Measurements from ENCODE around the gene RBM6. TPM values are rescaled to one million over a fixed set of nuclear protein-coding genes. Genes with fewer than 3 reads are reported as not detected.

Gene RBM6
- total RNA-seq, 1 donor from 2014 or later, result 71.5 TPM

DNA sequence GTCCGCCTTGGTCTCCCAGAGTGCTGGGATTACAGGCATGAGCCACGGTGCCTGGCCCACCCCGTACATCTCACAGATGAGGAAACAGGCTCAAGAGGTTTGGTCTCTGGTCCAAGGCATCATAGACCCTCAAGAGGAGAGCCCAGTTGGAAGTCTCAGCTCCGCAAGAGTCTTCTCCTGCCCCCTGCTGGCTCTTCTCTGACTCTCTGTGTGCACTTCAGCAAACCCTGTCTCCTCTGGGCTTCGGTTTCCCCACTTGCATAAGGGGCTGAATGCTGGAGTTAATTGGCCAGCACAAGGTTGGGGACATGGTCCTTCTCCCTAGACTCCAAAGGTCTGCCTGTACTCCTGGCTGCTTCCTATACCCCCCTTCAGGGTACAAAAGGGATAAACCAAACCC is 40.1 kb upstream of the RBM6 start:
- DNase-seq (ENCODE audit: extremely low spot score in 2 of 2), result no peak
- Histone ChIP-seq H3K27ac (peak overlapping the region; percentile 71), H3K4me1 (peaks cover 43% of the 10 kb centered on the region), H3K36me3 (peaks cover 0 to 6% of the 10 kb centered on the region in 2 donors), H3K9me3 (no peaks in the 10 kb centered on the region), H3K27me3 (no peaks in the 10 kb centered on the region), H3K4me3 (no peak overlapping the region)
- TF ChIP-seq POLR2AphosphoS5 (IDR thresholded peaks at IDR 0.05; ENCODE audit: insufficient read depth in 1 of 2, low read depth in 1 of 2) (no peak), POLR2A (IDR thresholded peaks at IDR 0.05) (no peak), CTCF (IDR thresholded peaks at IDR 0.05) (no peak)
- intact Hi-C loops (cut with DNase I), result no loop called here

DNA sequence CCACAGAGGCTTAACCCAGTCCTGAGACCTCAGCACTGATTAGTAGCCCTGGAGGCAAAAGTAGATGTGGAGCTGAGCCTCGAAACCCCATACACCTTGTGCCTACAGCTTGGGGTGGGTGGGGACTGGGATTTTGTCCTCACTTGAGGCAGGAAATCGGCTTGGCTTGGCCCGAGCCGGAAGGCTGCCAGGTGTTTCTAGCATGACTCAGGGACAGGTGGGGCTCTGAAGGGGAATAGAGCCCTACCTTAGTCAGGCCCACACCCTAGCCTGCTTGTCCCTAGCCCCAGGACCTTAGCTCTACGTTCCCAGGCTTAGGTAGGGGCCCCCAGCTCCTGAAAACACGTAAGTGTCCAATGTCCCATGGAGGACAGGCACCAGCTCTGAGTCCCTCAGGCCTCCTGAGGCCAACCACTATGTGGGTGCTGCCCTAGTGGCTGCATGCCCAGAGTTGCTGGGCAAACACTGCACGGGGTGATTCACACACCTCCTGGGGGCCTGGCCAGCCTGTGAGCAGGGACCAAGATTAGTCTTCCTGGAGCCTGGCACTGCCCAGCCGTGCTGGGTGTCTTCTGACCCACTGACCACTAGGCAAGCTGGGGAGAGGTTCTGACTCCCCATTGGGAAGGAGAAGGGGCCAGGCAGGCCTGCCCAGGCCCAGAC is 39.3 kb upstream of the RBM6 start:
- Histone ChIP-seq H3K27me3 (no peaks in the 10 kb centered on the region), H3K4me1 (peaks cover 51% of the 10 kb centered on the region), H3K9me3 (no peaks in the 10 kb centered on the region), H3K27ac (peak overlapping the region; percentile 71), H3K36me3 (peaks cover 0 to 6% of the 10 kb centered on the region in 2 donors), H3K4me3 (no peak overlapping the region)
- intact Hi-C loops (cut with DNase I), result no loop called here
- DNase-seq (ENCODE audit: extremely low spot score in 2 of 2), result no peak
- TF ChIP-seq POLR2A (IDR thresholded peaks at IDR 0.05) (no peak), POLR2AphosphoS5 (IDR thresholded peaks at IDR 0.05; ENCODE audit: insufficient read depth in 1 of 2, low read depth in 1 of 2) (peak; percentile 34 to 50)

DNA sequence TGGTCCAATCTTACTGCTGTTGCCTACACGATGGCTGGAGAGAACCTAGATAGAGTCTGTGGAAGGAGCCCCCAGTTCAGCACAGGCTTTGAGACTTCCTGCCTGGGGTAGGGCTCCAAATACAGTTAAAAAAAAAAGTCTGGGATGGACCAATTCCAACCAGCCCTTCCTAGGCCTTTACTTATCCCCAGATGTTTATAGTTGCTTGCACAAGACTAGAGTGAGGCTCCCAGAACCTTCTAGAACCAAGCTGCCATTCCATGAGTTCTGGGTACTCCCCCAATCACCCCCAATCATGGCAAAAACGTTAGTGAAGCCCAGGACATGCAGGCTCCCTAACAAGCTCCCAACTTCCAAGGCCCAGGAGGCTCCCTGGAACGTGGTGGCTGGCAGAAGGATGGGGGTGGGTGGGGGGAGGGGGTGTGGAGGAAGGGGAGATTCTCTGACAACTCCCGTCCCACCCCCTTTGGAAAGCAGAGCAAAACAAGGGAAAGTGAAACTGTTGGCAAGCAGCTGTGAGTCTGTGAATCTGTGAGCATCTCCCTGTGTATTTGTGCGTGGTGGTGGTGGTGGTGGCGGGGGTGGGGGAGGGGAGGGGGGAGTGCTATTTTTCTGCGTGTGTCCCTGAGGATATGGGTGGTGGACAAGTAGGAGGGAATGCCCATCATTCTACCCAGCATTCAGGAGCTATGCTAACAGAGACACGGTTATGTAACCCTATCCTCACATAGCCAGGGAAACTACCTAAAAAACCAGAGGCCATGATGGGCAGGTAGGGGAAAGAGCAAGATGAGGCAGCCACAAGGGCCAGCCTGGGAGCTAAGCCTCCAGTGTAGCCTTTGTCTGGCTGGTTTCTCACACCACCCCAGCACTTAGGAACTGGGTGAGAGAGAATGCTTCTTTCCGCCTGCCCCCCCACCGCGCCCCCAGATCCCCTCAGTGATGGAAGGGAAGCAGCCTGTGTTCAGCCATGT is 38.3 kb upstream of the RBM6 start:
- peaks cover 0 to 6% of the 10 kb centered on the region in 2 donors for H3K36me3 ChIP-seq
- no peaks in the 10 kb centered on the region for H3K27me3 ChIP-seq
- peak overlapping the region; percentile 71 for H3K27ac ChIP-seq
- no peak for DNase-seq (ENCODE audit: extremely low spot score in 2 of 2)
- TF ChIP-seq POLR2AphosphoS5 (IDR thresholded peaks at IDR 0.05; ENCODE audit: insufficient read depth in 1 of 2, low read depth in 1 of 2) (no peak), CTCF (IDR thresholded peaks at IDR 0.05) (no peak), POLR2A (IDR thresholded peaks at IDR 0.05) (no peak)
- H3K4me3 ChIP-seq, result peak overlapping the region in 1 of 2 donors; percentile 3
- intact Hi-C loops (cut with DNase I), result no loop called here
- H3K4me1 ChIP-seq, result peaks cover 61% of the 10 kb centered on the region
- H3K9me3 ChIP-seq, result no peaks in the 10 kb centered on the region

DNA sequence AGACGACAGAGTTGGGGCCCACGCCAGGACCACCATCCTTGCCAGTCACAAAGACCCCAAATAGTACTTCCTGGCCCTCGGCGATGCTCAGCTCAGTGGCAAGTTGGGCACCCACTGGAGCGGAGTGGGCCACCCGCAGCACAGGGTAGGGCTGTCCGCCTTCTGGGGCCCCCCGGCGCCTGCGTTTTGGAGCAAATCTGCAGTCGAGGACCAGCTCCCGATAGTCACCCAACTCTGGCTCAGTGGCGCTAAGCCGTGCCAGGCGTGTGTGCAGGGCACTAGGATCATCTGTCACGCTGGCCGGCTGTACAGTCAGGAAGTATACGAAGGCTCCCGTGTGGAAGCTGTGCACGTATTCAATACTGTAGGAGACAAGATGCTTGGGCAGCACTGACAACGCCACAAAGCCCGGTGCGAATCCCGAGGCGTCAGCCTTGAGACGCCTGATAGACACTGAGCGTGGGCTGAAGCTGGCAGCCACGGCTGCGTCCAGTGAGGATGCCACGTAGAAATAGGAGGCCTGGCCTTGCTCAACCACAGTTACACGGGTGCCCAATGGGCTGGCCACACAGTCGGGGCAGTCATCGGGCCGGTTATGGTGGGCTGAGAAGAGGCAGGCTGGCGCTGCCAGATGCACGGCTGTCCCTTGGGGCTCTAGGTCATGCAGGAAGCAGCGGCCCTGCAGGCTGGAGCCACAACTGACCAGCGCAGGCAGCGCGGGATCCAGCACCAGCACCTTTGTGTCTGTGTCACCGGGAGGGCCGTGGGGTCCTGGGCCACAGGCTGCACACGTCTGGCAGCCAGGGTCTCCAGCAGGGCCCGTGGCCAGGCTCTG is 37.2 kb upstream of the RBM6 start:
- no peak for DNase-seq (ENCODE audit: extremely low spot score in 2 of 2)
- H3K9me3 ChIP-seq, result no peaks in the 10 kb centered on the region
- no peaks in the 10 kb centered on the region for H3K27me3 ChIP-seq
- H3K4me3 ChIP-seq, result peak overlapping the region in 1 of 2 donors; percentile 40
- no peak for TF ChIP-seq CTCF (IDR thresholded peaks at IDR 0.05)
- no peak for TF ChIP-seq POLR2A (IDR thresholded peaks at IDR 0.05)
- no peak for TF ChIP-seq POLR2AphosphoS5 (IDR thresholded peaks at IDR 0.05; ENCODE audit: insufficient read depth in 1 of 2, low read depth in 1 of 2)
- peaks cover 66% of the 10 kb centered on the region for H3K4me1 ChIP-seq
- H3K36me3 ChIP-seq, result peaks cover 0 to 6% of the 10 kb centered on the region in 2 donors
- intact Hi-C loops (cut with DNase I), result no loop called here
- H3K27ac ChIP-seq, result peak overlapping the region; percentile 73

Data from vagina (tissue), 2 donors.